ENCODE data around the gene DUSP3. TPM values are rescaled to one million over a fixed set of nuclear protein-coding genes. Genes with fewer than 3 reads are reported as not detected.

The DUSP3 gene
- total RNA-seq, 4 donors from 2014 or later: 38.6 to 50.1 (median 41.2) TPM

DNA sequence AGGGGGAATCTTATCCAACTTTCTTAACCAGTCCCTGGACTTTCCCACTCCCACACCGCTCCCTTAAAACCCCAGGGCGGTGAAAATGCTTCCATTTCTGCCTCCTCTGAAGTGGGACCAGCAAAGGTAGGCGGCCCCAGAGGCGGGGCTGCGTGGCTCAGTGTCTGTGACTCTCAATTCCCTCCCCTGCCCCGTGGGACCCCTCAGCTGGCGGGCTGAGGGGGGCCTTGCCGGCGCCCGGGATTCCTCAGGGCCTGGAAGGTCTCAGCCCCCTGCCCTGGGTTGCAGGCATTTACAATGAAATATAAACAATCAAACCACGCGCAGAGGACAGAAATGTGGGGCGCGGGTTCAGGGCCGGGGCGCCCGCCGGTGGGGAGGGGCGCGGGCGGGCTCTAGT lies 23.8 kb downstream of the DUSP3 start:
- WGBS, 2 donors: 13 to 17% methylated on average over 19 to 21 of the region's 21 CpGs

DNA sequence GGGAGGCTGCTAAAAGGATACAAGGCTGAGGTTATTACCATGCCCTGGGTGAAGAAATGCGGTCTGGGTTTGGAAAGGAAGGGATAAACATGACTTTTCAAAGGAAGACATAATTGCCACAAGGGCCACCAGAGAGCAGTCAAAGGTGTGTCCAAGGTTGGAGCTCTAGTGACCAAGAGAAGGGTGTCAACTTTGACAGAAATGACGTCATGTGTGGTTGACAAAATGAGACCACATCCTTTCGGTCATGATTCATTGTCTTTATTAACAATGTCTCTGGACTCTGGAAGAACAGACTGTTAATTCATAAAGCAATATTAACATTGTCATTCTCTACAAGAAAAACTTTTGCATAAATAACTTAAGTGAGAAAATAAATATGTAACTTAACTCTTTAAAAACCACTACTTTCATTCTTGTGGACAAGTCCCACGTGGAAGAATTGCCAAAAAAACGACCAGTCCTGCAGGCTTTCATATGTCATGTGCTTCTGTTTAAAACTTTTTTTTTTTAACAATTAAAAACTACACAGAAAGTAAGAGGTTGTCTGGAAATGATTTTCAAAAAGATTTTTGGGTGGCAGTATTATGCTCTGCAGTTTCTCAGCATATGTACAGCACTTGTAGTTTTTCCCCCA lies 25.2 kb downstream of the DUSP3 start:
- H3K27ac ChIP-seq: no peak overlapping the region
- H3K27me3 ChIP-seq: peaks cover 0 to 50% of the 10 kb centered on the region in 2 donors
- TF ChIP-seq POLR2A (IDR thresholded peaks at IDR 0.05) (no peak), EP300 (IDR thresholded peaks at IDR 0.05) (no peak)
- TF ChIP-seq, protein P1, sequence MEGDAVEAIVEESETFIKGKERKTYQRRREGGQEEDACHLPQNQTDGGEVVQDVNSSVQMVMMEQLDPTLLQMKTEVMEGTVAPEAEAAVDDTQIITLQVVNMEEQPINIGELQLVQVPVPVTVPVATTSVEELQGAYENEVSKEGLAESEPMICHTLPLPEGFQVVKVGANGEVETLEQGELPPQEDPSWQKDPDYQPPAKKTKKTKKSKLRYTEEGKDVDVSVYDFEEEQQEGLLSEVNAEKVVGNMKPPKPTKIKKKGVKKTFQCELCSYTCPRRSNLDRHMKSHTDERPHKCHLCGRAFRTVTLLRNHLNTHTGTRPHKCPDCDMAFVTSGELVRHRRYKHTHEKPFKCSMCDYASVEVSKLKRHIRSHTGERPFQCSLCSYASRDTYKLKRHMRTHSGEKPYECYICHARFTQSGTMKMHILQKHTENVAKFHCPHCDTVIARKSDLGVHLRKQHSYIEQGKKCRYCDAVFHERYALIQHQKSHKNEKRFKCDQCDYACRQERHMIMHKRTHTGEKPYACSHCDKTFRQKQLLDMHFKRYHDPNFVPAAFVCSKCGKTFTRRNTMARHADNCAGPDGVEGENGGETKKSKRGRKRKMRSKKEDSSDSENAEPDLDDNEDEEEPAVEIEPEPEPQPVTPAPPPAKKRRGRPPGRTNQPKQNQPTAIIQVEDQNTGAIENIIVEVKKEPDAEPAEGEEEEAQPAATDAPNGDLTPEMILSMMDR (IDR thresholded peaks at IDR 0.05): no peak
- H3K4me3 ChIP-seq: no peak overlapping the region
- H3K4me1 ChIP-seq: peaks cover 0 to 12% (median 4%) of the 10 kb centered on the region in 4 donors
- no peaks in the 10 kb centered on the region for H3K9me3 ChIP-seq
- no peak for DNase-seq (ENCODE audit: low spot score in 2 of 2)
- H3K36me3 ChIP-seq: no peaks in the 10 kb centered on the region
- 62 to 72% methylated on average over 5 of the region's 5 CpGs for WGBS, 2 donors

More for the DNA sequence above, 23.8 kb downstream of the DUSP3 start:
- no peak overlapping the region for H3K27ac ChIP-seq
- no peaks in the 10 kb centered on the region for H3K9me3 ChIP-seq
- H3K36me3 ChIP-seq: no peaks in the 10 kb centered on the region
- no peak for DNase-seq (ENCODE audit: low spot score in 2 of 2)
- H3K27me3 ChIP-seq: peaks cover 0 to 57% of the 10 kb centered on the region in 2 donors
- H3K4me3 ChIP-seq: peak overlapping the region in 1 of 4 donors; percentile 25
- peaks cover 0 to 12% (median 4%) of the 10 kb centered on the region in 4 donors for H3K4me1 ChIP-seq
- no peak for TF ChIP-seq EP300 (IDR thresholded peaks at IDR 0.05)
- TF ChIP-seq POLR2A (IDR thresholded peaks at IDR 0.05): no peak
- TF ChIP-seq, protein P1 (IDR thresholded peaks at IDR 0.05): no peak

DNA sequence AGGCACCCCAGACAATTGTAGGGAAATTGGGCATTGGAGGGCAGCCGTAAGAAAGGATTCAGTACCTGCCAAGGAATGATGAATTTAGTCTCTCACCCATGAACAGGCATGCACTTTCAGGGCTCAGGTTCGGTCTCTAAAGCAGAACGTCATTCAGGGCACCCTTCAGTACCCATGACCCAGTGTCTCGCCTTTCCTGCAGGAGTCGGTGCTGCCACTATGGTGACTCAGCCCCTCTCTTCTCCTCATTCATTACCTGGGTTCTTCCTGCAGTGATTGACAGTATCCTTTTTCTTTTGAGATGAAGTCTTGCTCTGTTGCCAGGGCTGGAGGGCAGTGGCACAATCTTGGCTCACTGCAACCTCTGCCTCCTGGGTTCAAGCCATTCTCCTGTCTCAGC lies 28.6 kb downstream of the DUSP3 start:
- Histone ChIP-seq H3K36me3 (no peaks in the 10 kb centered on the region), H3K4me3 (no peak overlapping the region), H3K9me3 (no peaks in the 10 kb centered on the region), H3K27me3 (peaks cover 0 to 35% of the 10 kb centered on the region in 2 donors), H3K4me1 (peaks cover 0 to 16% (median 2%) of the 10 kb centered on the region in 4 donors), H3K27ac (no peak overlapping the region)
- 71 to 76% methylated on average over 5 of the region's 5 CpGs for WGBS, 2 donors
- DNase-seq (ENCODE audit: low spot score in 2 of 2): no peak
- TF ChIP-seq EP300 (IDR thresholded peaks at IDR 0.05): no peak
- TF ChIP-seq, protein P1 (IDR thresholded peaks at IDR 0.05): no peak
- TF ChIP-seq POLR2A (IDR thresholded peaks at IDR 0.05): no peak

DNA sequence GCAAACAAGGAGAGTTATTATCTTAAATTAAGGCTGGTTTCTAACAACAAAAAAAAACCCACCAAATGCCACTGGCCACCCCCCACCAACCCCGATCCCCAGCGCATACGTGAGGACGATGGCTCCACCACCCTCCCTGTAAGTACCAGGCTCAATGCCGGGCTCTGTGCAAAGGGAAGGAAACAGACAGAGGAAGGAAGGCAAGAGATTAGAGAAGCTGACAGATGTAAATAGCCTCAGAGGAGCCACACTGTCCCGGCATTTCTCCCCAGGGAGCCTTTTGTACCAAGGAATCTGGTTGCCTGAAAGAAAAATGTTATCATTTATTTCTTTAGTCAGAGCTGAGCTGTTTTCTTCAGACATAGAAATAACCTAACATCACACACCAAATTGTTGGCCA lies 33.2 kb downstream of the DUSP3 start:
- no peak overlapping the region for H3K27ac ChIP-seq
- no peaks in the 10 kb centered on the region for H3K36me3 ChIP-seq
- H3K4me3 ChIP-seq: no peak overlapping the region
- peaks cover 0 to 35% of the 10 kb centered on the region in 2 donors for H3K27me3 ChIP-seq
- TF ChIP-seq POLR2A (IDR thresholded peaks at IDR 0.05) (no peak), EP300 (IDR thresholded peaks at IDR 0.05) (no peak)
- TF ChIP-seq, protein P1 (IDR thresholded peaks at IDR 0.05): no peak
- peaks cover 0 to 14% (median 0%) of the 10 kb centered on the region in 4 donors for H3K4me1 ChIP-seq
- 8 to 12% methylated on average over 6 of the region's 6 CpGs for WGBS, 2 donors
- no peaks in the 10 kb centered on the region for H3K9me3 ChIP-seq
- no peak for DNase-seq (ENCODE audit: low spot score in 2 of 2)

DNA sequence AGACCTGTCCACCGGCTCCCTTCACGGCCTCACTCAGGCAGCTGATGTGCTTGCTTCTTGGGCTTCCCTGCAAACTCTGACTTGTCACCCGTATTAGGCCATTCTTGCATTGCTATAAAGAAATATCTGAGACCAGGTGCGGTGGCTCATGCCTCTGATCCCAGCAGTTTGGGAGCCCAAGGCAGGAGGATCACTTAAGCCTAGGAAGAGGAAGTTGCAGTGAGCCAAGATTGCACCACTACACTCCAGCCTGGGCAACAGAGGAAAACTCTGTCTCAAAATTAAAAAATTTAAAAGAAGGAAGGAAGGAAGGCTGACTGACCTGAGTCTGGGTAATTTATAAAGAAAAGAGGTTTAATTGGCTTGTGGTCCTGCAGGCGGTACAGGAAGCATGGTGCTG lies 37.1 kb downstream of the DUSP3 start:
- H3K4me1 ChIP-seq: peaks cover 0 to 14% (median 0%) of the 10 kb centered on the region in 4 donors
- no peaks in the 10 kb centered on the region for H3K9me3 ChIP-seq
- TF ChIP-seq, protein P1 (IDR thresholded peaks at IDR 0.05): no peak
- TF ChIP-seq POLR2A (IDR thresholded peaks at IDR 0.05): no peak
- H3K36me3 ChIP-seq: no peaks in the 10 kb centered on the region
- DNase-seq (ENCODE audit: low spot score in 2 of 2): no peak
- H3K4me3 ChIP-seq: no peak overlapping the region
- WGBS, 2 donors: 86 to 91% methylated on average over 5 of the region's 5 CpGs
- H3K27me3 ChIP-seq: peaks cover 0 to 32% of the 10 kb centered on the region in 2 donors
- no peak overlapping the region for H3K27ac ChIP-seq

Measured in tibial nerve (tissue), 4 donors.